ENCODE measurements around the gene FFAR1.

DNA sequence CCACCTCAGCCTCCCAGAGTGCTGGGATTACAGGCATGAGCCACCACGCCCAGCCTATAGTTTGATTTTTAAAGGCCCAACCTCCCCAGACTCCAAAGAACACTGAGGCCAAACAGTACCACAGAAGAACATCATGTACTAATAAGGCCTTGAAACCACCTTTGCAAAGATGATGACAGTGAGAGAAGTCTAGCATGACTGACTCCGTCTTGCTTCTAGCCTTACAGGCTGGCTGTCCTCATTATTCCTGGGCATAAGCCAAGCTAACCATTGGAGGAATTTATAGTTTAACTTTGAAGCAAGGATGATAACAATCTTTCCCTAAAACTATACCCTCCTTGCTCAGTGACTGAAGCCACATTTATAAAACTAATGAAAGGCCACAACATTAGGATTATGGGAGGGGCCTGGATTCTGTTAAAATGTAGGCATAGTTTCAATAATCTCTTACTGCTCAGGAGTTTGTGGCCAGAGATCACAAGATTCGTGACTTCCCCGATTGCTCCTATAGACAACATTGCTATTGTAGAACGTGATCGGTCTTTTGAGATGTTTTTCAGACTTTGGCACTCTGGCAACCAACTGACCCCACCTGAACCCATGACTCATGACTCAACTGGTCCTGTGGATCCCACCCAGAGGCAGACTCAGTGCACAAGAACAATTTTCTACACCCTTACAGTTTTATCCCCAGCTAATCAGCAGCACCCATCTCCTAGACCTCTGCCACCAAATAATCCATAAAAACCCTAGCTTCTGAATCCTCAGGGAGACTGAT is 40.8 kb downstream of the FFAR1 start:
- TF ChIP-seq POLR2A (IDR thresholded peaks at IDR 0.05) (no peak), CTCF (IDR thresholded peaks at IDR 0.05) (no peak)
